B cell (primary cell): Measurements from ENCODE around the gene RPL39L. TPM values are rescaled to one million over a fixed set of nuclear protein-coding genes. Genes with fewer than 3 reads are reported as not detected.

Experiments
- ATAC-seq: fragments of 200-7000 bp; cut with Tn5 transposase; one replicate; pipeline ENCODE4 v1.10.0; 2021; ENCODE audit warnings: low read depth, mild to moderate bottlenecking, moderate number of reproducible peaks, moderate library complexity
- CTCF ChIA-PET: fragments of 350-600 bp; sonication (Branson Sonifier 250); formaldehyde crosslinking; loops from one replicate; lab custom pipeline; 2021; ENCODE audit warnings: antibody characterized with exemption, inconsistent platforms; lab: Charles Lee
- POLR2A ChIA-PET: fragments of 350-600 bp; sonication (Branson Sonifier 250); formaldehyde crosslinking; loops from one replicate; lab custom pipeline; 2021; ENCODE audit warnings: antibody characterized with exemption; lab: Charles Lee
- DNase-seq: peaks from one replicate; pipeline ENCODE4 v3.0.0; 2013
- H2AFZ ChIP-seq: 2 replicates; pipeline ENCODE4 v1.6.1; 2012; ENCODE audit warnings: mild to moderate bottlenecking, low read depth, low read length; ENCODE audit not compliant: insufficient read depth, poor library complexity, severe bottlenecking
- H3K27ac ChIP-seq, 2 donors: 1 replicate in 1 of 2; 2 replicates in 1 of 2; pipeline ENCODE4 v1.5.1; 2012 to 2013; ENCODE audit warnings: low read length in 2 of 2, mild to moderate bottlenecking in 2 of 2, moderate library complexity in 1 of 2
- H3K27me3 ChIP-seq, 4 experiments: fragments of 200-600 bp in 1 of 4; sonication (generic) in 1 of 4; replicated peaks in 1 of 4; 1 replicate in 2 of 4; 2 replicates in 2 of 4; pipeline versions ENCODE4 v1.6.1 to v1.7.0; 2013 to 2016; ENCODE audit warnings: low read length in 3 of 4, mild to moderate bottlenecking in 2 of 4, mixed read lengths in 1 of 4, moderate library complexity in 1 of 4; ENCODE audit not compliant: insufficient read depth in 4 of 4, control insufficient read depth in 3 of 4; ENCODE audit errors: control extremely low read depth in 1 of 4
- H3K36me3 ChIP-seq, 2 experiments: replicated peaks in 1 of 2; 1 replicate in 1 of 2; 2 replicates in 1 of 2; pipeline versions ENCODE4 v1.6.1 to v1.7.1; 2013; ENCODE audit warnings: low read length in 1 of 2; ENCODE audit not compliant: insufficient read depth in 2 of 2, control insufficient read depth in 1 of 2; ENCODE audit errors: control extremely low read depth in 1 of 2, extremely low read depth in 1 of 2
- H3K4me1 ChIP-seq, 2 donors: fragments of 200-600 bp in 1 of 2; sonication (generic) in 1 of 2; 1 replicate in 1 of 2; 2 replicates in 1 of 2; pipeline versions ENCODE4 v1.5.1 to v1.6.1; 2013 to 2017; ENCODE audit warnings: low read length in 2 of 2; ENCODE audit not compliant: control insufficient read depth in 2 of 2, insufficient read depth in 2 of 2
- H3K4me2 ChIP-seq: replicated peaks from 2 replicates; pipeline ENCODE3; 2012; ENCODE audit warnings: mild to moderate bottlenecking, low read depth, low read length; ENCODE audit not compliant: poor library complexity, severe bottlenecking
- H3K4me3 ChIP-seq, 5 experiments: fragments of 200-600 bp in 1 of 5; sonication (generic) in 1 of 5; 1 replicate in 3 of 5; 2 replicates in 2 of 5; pipeline versions ENCODE4 v1.5.1 to v1.7.0; 2011 to 2016; ENCODE audit warnings: low read length in 4 of 5, mild to moderate bottlenecking in 4 of 5, low read depth in 2 of 5, control low read depth in 1 of 5, moderate library complexity in 1 of 5; ENCODE audit not compliant: insufficient read depth in 1 of 5; ENCODE audit errors: control extremely low read depth in 1 of 5, extremely low read depth in 1 of 5
- H3K79me2 ChIP-seq: fragments of 200-600 bp; sonication (generic); one replicate; pipeline ENCODE4 v1.6.0; 2016; ENCODE audit warnings: low read length; ENCODE audit not compliant: control insufficient read depth, insufficient read depth
- H3K9ac ChIP-seq: fragments of 200-600 bp; sonication (generic); 2 replicates; pipeline ENCODE4 v1.6.1; 2017; ENCODE audit warnings: mild to moderate bottlenecking, low read length, moderate library complexity
- H3K9me3 ChIP-seq, 3 donors: one replicate each; pipeline versions ENCODE4 v1.6.1 to v1.7.1; 2013; ENCODE audit warnings: low read length in 2 of 3; ENCODE audit not compliant: control insufficient read depth in 2 of 3, insufficient read depth in 1 of 3; ENCODE audit errors: control extremely low read depth in 1 of 3
- H4K20me1 ChIP-seq: 2 replicates; pipeline ENCODE4 v1.6.0; 2012; ENCODE audit warnings: mild to moderate bottlenecking, low read length; ENCODE audit not compliant: insufficient read depth, control insufficient read depth, poor library complexity, severe bottlenecking
- H3K27ac Mint-ChIP-seq: one replicate; pipeline ENCODE4 v1.8.0; 2021; ENCODE audit warnings: mixed read lengths
- H3K27me3 Mint-ChIP-seq: one replicate; pipeline ENCODE4 v1.8.0; 2021; ENCODE audit warnings: mixed read lengths
- H3K4me1 Mint-ChIP-seq: one replicate; pipeline ENCODE4 v1.8.0; 2021; ENCODE audit warnings: mixed read lengths
- H3K4me3 Mint-ChIP-seq: one replicate; pipeline ENCODE4 v1.8.0; 2021; ENCODE audit warnings: mixed read lengths
- H3K9me3 Mint-ChIP-seq: one replicate; pipeline ENCODE4 v1.8.0; 2022; ENCODE audit warnings: mixed read lengths; ENCODE audit not compliant: insufficient read depth
- EZH2 ChIP-seq: IDR thresholded peaks from 2 replicates; pipeline ENCODE4 v1.6.1; 2012; ENCODE audit warnings: borderline replicate concordance, low read depth, mild to moderate bottlenecking, moderate library complexity, low read length; ENCODE audit not compliant: insufficient read depth, poor library complexity, severe bottlenecking
- WGBS: methylation state at CpG from one replicate; pipeline ENCODE4 v1.1.5; 2013; ENCODE audit warnings: missing lambda C conversion rate; ENCODE audit not compliant: insufficient coverage; 5-methylcytosine and 5-hydroxymethylcytosine counted together
- intact Hi-C: fragments of 100-400 bp; cut with micrococcal nuclease; formaldehyde crosslinking; loops from one replicate; pipeline ENCODE4 v1.10.0; 2022
- polyA plus RNA-seq: library from polyadenylated mRNA; depleted of rRNA; stranded (reverse); fragments of >200 nt; gene quantifications from 2 replicates; pipeline ENCODE4 v1.2.3, GENCODE V29; 2012
- total RNA-seq, 2 donors: library from RNA; stranded (reverse); fragments of 120-200 nt in 1 of 2; gene quantifications; 1 replicate in 1 of 2; 2 replicates in 1 of 2; pipeline versions ENCODE4 v1.2.3 to v1.2.4, GENCODE V29; 2013 to 2022
- TF ChIP-seq, protein P1 (sequence below): fragments of 200-600 bp; IDR thresholded peaks from one replicate; pipeline ENCODE4 v1.8.0; 2022; ENCODE audit warnings: antibody characterized with exemption, mild to moderate bottlenecking

Gene RPL39L
- total and polyA plus RNA-seq, 2 donors (not counting 1 experiment from before 2014, with no cell fraction given), result 3.1 to 4.5 TPM

DNA sequence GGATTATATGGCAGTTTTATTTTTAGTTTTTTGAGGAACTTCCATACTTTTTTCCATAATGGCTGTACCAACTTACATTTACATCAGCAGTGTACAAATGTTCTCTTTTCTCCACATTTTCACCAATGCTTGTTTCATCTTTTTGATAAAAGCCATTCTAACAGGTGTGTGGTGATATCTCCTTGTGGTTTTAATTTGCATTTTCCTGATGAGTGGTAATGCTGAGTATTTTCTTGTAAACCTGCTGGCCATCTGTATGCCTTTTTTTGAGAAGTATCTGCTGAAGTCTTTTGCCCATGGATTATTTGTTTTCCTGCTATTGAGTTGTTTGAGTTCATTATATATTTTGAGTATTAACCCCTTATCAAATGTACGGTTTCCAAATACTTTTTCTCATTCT lies 50.6 kb downstream of the RPL39L start:
- no peaks in the 10 kb centered on the region for H3K79me2 ChIP-seq
- H3K36me3 ChIP-seq, result no peaks in the 10 kb centered on the region
- DNase-seq (no peak), ATAC-seq (no peak)
- Mint-ChIP-seq H3K4me3 (peak overlapping the region; percentile 16), H3K9me3 (peaks cover 11% of the 10 kb centered on the region), H3K27me3 (no peaks in the 10 kb centered on the region), H3K4me1 (peaks cover 7% of the 10 kb centered on the region), H3K27ac (no peak overlapping the region)
- no peaks in the 10 kb centered on the region for H3K27me3 ChIP-seq
- H4K20me1 ChIP-seq, result no peaks in the 10 kb centered on the region
- no peak overlapping the region for H3K27ac ChIP-seq
- peaks cover 10 to 27% (median 23%) of the 10 kb centered on the region in 3 donors for H3K9me3 ChIP-seq
- H3K4me1 ChIP-seq, result peaks cover 0 to 3% of the 10 kb centered on the region in 2 donors
- intact Hi-C loops, result no loop called here
- H3K9ac ChIP-seq, result no peak overlapping the region
- no peak overlapping the region for H3K4me3 ChIP-seq
- ChIA-PET POLR2A (no interaction called here), CTCF (no interaction called here)
- no peak overlapping the region for H2AFZ ChIP-seq
- no CpG with 5 or more reads among the region's 1 CpG for WGBS
- TF ChIP-seq EZH2, result no peak
- TF ChIP-seq, protein P1, sequence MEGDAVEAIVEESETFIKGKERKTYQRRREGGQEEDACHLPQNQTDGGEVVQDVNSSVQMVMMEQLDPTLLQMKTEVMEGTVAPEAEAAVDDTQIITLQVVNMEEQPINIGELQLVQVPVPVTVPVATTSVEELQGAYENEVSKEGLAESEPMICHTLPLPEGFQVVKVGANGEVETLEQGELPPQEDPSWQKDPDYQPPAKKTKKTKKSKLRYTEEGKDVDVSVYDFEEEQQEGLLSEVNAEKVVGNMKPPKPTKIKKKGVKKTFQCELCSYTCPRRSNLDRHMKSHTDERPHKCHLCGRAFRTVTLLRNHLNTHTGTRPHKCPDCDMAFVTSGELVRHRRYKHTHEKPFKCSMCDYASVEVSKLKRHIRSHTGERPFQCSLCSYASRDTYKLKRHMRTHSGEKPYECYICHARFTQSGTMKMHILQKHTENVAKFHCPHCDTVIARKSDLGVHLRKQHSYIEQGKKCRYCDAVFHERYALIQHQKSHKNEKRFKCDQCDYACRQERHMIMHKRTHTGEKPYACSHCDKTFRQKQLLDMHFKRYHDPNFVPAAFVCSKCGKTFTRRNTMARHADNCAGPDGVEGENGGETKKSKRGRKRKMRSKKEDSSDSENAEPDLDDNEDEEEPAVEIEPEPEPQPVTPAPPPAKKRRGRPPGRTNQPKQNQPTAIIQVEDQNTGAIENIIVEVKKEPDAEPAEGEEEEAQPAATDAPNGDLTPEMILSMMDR, result no peak
- no peak overlapping the region for H3K4me2 ChIP-seq

DNA sequence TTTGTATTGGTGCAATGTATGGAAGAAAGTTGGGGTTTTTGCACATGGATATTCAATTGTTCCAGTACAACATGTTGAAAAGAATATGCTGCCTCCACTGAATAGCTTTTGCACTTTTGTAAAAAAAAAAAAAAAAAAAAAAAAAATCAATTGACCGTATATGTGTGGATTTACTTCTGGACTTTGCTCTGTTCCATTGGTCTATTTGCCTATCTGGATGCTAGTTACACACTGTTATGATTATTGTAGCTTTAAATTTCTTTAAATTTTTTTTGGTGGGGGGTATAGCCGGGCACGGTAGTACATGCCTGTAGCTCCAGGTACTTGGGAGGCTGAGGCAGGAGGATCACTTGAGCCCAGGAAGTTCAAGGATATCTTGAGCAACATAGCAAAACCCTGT lies 52.5 kb downstream of the RPL39L start:
- Histone ChIP-seq H2AFZ (no peak overlapping the region), H3K4me1 (peaks cover 0 to 3% of the 10 kb centered on the region in 2 donors), H3K4me2 (no peak overlapping the region), H3K9ac (no peak overlapping the region), H3K27me3 (no peaks in the 10 kb centered on the region), H3K79me2 (no peaks in the 10 kb centered on the region), H3K9me3 (peaks cover 10 to 27% (median 16%) of the 10 kb centered on the region in 3 donors), H3K27ac (no peak overlapping the region), H3K36me3 (no peaks in the 10 kb centered on the region), H3K4me3 (no peak overlapping the region), H4K20me1 (no peaks in the 10 kb centered on the region)
- H3K9me3 Mint-ChIP-seq, result peaks cover 11% of the 10 kb centered on the region
- H3K27me3 Mint-ChIP-seq, result no peaks in the 10 kb centered on the region
- no peak overlapping the region for H3K4me3 Mint-ChIP-seq
- DNase-seq, result no peak
- TF ChIP-seq, protein P1, result no peak
- TF ChIP-seq EZH2, result no peak
- intact Hi-C loops, result no loop called here
- ChIA-PET CTCF (interaction anchor here (1.2 kb wide), 1 partner anchor 26 kb away, joined by 4 read pairs; no protein-coding TSS in a partner anchor), POLR2A (interaction anchor here (0.6 kb wide), 2 partner anchors 31 to 55 kb away, joined by 3 to 4 read pairs; no protein-coding TSS in a partner anchor)
- no peak for ATAC-seq
- WGBS, result no CpG with 5 or more reads among the region's 3 CpGs
- H3K4me1 Mint-ChIP-seq, result peaks cover 12% of the 10 kb centered on the region
- H3K27ac Mint-ChIP-seq, result no peak overlapping the region
